Measurements from ENCODE around the gene DENND10. TPM values are rescaled to one million over a fixed set of nuclear protein-coding genes. Genes with fewer than 3 reads are reported as not detected.

DENND10 gene
- total and polyA plus RNA-seq, 4 donors = 17.9 to 37.7 (median 27.3) TPM

GRCh38 chr10:119098576-119098975 lies 5.3 kb upstream of the DENND10 start:
- no peaks in the 10 kb centered on the region for H3K27me3 ChIP-seq (ENCODE audit: control insufficient read depth in 4 of 4, insufficient read depth in 4 of 4, low read length in 3 of 4)
- no peak overlapping the region for H3K4me3 ChIP-seq (ENCODE audit: low read depth in 1 of 3, low read length in 3 of 3)
- no peaks in the 10 kb centered on the region for H3K4me1 ChIP-seq (ENCODE audit: control insufficient read depth in 4 of 4, insufficient read depth in 4 of 4, low read length in 3 of 4)
- no peak for DNase-seq (ENCODE audit: low spot score)
- 98% methylated on average over 3 of the region's 3 CpGs for WGBS
- no peaks in the 10 kb centered on the region for H3K9me3 ChIP-seq (ENCODE audit: control insufficient read depth in 4 of 4, low read length in 3 of 4)
- TF ChIP-seq CTCF (IDR thresholded peaks at IDR 0.05; ENCODE audit: low read depth, low read length, missing input control) = no peak
- no peak for TF ChIP-seq ZBTB33 (IDR thresholded peaks at IDR 0.05)
- TF ChIP-seq ATF3 (IDR thresholded peaks at IDR 0.05) = no peak
- no peak for TF ChIP-seq FOXA1 (IDR thresholded peaks at IDR 0.05)
- no peak for TF ChIP-seq NR2F2 (IDR thresholded peaks at IDR 0.05)
- TF ChIP-seq RAD21 (IDR thresholded peaks at IDR 0.05) = no peak
- no peak for TF ChIP-seq YY1 (IDR thresholded peaks at IDR 0.05)
- TF ChIP-seq TAF1 (conservative IDR thresholded peaks at IDR 0.05) = no peak
- no peak for TF ChIP-seq JUND (IDR thresholded peaks at IDR 0.05)
- no peak for TF ChIP-seq EGR1 (IDR thresholded peaks at IDR 0.05; ENCODE audit: low read depth in 2 of 2)
- TF ChIP-seq REST (IDR thresholded peaks at IDR 0.05) = no peak
- no peak for TF ChIP-seq MAX (IDR thresholded peaks at IDR 0.05)
- TF ChIP-seq HNF4G (IDR thresholded peaks at IDR 0.05) = no peak
- TF ChIP-seq GABPA (IDR thresholded peaks at IDR 0.05 in 1 of 2, conservative IDR thresholded peaks at IDR 0.05 in 1 of 2) = no peak
- TF ChIP-seq HNF4A (conservative IDR thresholded peaks at IDR 0.05) = no peak
- no peak overlapping the region for H3K9ac ChIP-seq (ENCODE audit: low read depth in 1 of 2, low read length in 2 of 2)
- H3K36me3 ChIP-seq (ENCODE audit: control insufficient read depth in 4 of 4, insufficient read depth in 3 of 4, low read depth in 1 of 4, low read length in 3 of 4) = no peaks in the 10 kb centered on the region
- no peak overlapping the region for H3K27ac ChIP-seq (ENCODE audit: low read depth in 1 of 2, low read length in 2 of 2)
